Prostate gland (tissue), 2 donors: Measurements from ENCODE around the gene PRKAG2. TPM values are rescaled to one million over a fixed set of nuclear protein-coding genes. Genes with fewer than 3 reads are reported as not detected.

ENCODE experiments used
- DNase-seq: peaks from one replicate; pipeline ENCODE4 v3.0.0-alpha.2; 2019; ENCODE audit warnings: low spot score
- H3K27ac ChIP-seq, 2 donors: fragments of 200-600 bp; sonication (generic); 2 replicates each; pipeline ENCODE4 v1.5.1; 2017 to 2019
- H3K27me3 ChIP-seq: fragments of 200-600 bp; sonication (generic); replicated peaks from 2 replicates; pipeline ENCODE4 v1.5.1; 2019; ENCODE audit not compliant: insufficient read depth
- H3K36me3 ChIP-seq, 2 donors: fragments of 200-600 bp; sonication (generic); 1 replicate in 1 of 2; 2 replicates in 1 of 2; pipeline versions ENCODE4 v1.5.1 to v1.8.1; 2017 to 2019
- H3K4me1 ChIP-seq: fragments of 200-600 bp; sonication (generic); replicated peaks from 2 replicates; pipeline ENCODE4 v1.5.1; 2019
- H3K4me3 ChIP-seq, 2 donors: fragments of 200-600 bp; sonication (generic); 2 replicates each; pipeline ENCODE4 v1.5.1; 2017 to 2019
- H3K9me3 ChIP-seq: fragments of 200-600 bp; sonication (generic); 2 replicates; pipeline ENCODE4 v1.5.1; 2017
- CTCF ChIP-seq, 4 experiments: fragments of 200-600 bp in 2 of 4; fragments of 450-650 bp in 2 of 4; sonication (generic) in 2 of 4; IDR thresholded peaks; 1 replicate in 3 of 4; 2 replicates in 1 of 4; pipeline ENCODE4 v1.5.1; 2016 to 2019; ENCODE audit warnings: antibody characterized with exemption in 4 of 4, mild to moderate bottlenecking in 2 of 4, moderate library complexity in 2 of 4
- POLR2A ChIP-seq: fragments of 450-650 bp; IDR thresholded peaks from one replicate; pipeline ENCODE4 v1.6.1; 2016; ENCODE audit warnings: antibody characterized with exemption, mild to moderate bottlenecking
- POLR2AphosphoS5 ChIP-seq: sonication (generic); formaldehyde crosslinking; IDR thresholded peaks from one replicate; pipeline ENCODE4 v1.6.1; 2017; ENCODE audit warnings: antibody characterized with exemption
- WGBS: methylation state at CpG from one replicate; pipeline ENCODE4 v1.1.5; 2018; 5-methylcytosine and 5-hydroxymethylcytosine counted together
- intact Hi-C: fragments of 100-400 bp; cut with DNase I; formaldehyde crosslinking; loops from one replicate; pipeline ENCODE4 v1.14.2; 2022
- total RNA-seq, 2 donors: library from RNA; depleted of rRNA; stranded (reverse); fragments of >200 nt; gene quantifications; one replicate each; pipeline ENCODE4 v1.1.0, GENCODE V29; 2016

The PRKAG2 gene
- total RNA-seq, 2 donors from 2014 or later, result 31.6 to 38.1 TPM

DNA sequence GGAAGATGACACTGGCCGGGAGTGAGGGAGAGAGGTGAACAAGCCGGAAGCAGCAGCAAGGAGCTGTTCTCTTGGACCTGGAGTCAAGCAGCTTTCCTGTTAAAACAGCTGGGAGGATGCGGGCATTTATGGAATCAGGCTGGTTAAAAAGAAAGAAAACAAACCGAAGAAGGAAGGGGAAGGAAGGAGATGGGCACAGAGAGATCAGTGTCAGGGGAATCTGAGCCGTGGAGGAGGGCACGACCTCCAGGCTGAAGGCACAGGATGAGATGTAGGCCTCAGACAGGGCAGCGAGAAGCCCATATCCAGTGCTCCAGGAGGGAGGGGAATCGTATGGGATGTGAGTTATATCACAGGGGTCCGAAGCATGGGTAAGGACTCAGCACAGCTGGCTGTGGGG is 251.3 kb downstream of the PRKAG2 start:
- no peak overlapping the region for H3K27ac ChIP-seq
- TF ChIP-seq CTCF (IDR thresholded peaks at IDR 0.05) (no peak), POLR2AphosphoS5 (no peak), POLR2A (no peak)
- no peaks in the 10 kb centered on the region for H3K9me3 ChIP-seq
- H3K27me3 ChIP-seq, result no peaks in the 10 kb centered on the region
- no peaks in the 10 kb centered on the region for H3K4me1 ChIP-seq
- whole genome bisulfite sequencing, result 80% methylated on average over 9 of the region's 9 CpGs
- H3K36me3 ChIP-seq, result no peaks in the 10 kb centered on the region
- intact Hi-C loops, result loop anchor here (5.0 to 10.0 kb wide), 5 partner anchors 58 to 249 kb away; partner anchors contain the start of gene PRKAG2
- no peak for DNase-seq
- no peak overlapping the region for H3K4me3 ChIP-seq

DNA sequence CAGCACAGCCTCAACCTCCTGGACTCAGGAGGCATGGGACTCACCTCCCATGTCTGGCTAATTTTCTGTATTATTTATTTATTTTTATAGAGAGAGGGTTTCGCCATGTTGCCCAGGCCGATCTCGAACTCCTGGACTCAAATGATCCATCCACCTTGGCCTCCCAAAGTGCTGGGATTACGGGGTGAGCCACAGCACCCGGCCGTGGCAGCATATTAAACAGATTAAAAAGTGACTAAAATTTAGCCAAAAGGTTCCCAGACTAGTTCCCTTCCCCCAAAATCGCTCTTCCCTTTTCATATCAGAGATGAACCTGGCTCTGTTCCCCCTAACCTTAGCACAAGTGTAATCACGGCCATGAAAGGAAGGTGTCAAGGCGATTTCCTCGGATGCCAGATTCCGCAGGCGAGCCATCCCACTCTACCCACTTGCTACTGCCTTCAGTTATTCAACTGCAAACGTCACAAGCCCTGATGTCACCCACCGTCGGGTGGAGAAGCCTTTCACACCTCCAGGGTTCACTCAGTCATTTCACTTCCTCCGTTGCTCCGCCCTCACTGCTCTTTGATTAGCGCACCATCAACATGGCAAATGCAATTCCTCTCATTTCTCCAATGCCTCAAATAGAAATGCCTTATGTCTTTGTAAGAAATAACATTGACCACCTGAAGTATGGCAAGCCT is 252.5 kb downstream of the PRKAG2 start:
- Histone ChIP-seq H3K36me3 (no peaks in the 10 kb centered on the region), H3K4me1 (no peaks in the 10 kb centered on the region), H3K27ac (no peak overlapping the region), H3K27me3 (no peaks in the 10 kb centered on the region), H3K4me3 (no peak overlapping the region), H3K9me3 (no peaks in the 10 kb centered on the region)
- 89% methylated on average over 18 of the region's 18 CpGs for WGBS
- DNase-seq, result no peak
- intact Hi-C loops, result loop anchor here (10.0 kb wide), 2 partner anchors 160 to 250 kb away; partner anchors contain the start of gene PRKAG2
- no peak for TF ChIP-seq CTCF (IDR thresholded peaks at IDR 0.05)
- no peak for TF ChIP-seq POLR2A
- no peak for TF ChIP-seq POLR2AphosphoS5

DNA sequence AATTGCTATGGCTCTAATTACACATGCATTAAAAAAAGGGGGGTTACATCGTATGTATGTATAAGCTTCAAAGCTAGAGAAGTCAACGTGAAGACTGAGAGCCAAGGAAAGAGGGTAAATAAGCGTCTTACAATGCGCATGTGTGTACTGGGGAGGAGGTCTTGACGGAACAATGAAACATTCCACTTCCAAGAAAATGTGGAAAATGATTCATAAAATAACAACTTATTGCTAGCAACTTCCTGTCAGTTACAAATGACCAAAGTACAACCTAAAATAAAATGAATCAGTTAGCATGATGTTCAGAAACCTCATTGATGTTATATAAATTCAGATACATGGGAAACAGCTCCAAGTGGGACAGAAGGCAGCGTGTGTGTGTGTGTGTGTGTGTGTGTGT is 253.1 kb downstream of the PRKAG2 start:
- TF ChIP-seq POLR2AphosphoS5 (no peak), POLR2A (no peak), CTCF (IDR thresholded peaks at IDR 0.05) (no peak)
- Histone ChIP-seq H3K9me3 (no peaks in the 10 kb centered on the region), H3K36me3 (no peaks in the 10 kb centered on the region), H3K27me3 (no peaks in the 10 kb centered on the region), H3K4me1 (no peaks in the 10 kb centered on the region), H3K4me3 (no peak overlapping the region), H3K27ac (no peak overlapping the region)
- intact Hi-C loops, result loop anchor here (10.0 kb wide), 2 partner anchors 159 to 251 kb away; partner anchors contain the start of gene PRKAG2
- WGBS, result 81% methylated on average over 6 of the region's 6 CpGs
- DNase-seq, result no peak

GRCh38 chr7:151621961-151622360 is 255.0 kb downstream of the PRKAG2 start:
- Histone ChIP-seq H3K36me3 (no peaks in the 10 kb centered on the region), H3K9me3 (no peaks in the 10 kb centered on the region), H3K27me3 (no peaks in the 10 kb centered on the region), H3K4me1 (no peaks in the 10 kb centered on the region), H3K4me3 (no peak overlapping the region), H3K27ac (no peak overlapping the region)
- TF ChIP-seq POLR2A, result no peak
- no peak for TF ChIP-seq CTCF (IDR thresholded peaks at IDR 0.05)
- no peak for TF ChIP-seq POLR2AphosphoS5
- WGBS, result 85% methylated on average over 5 of the region's 5 CpGs
- no peak for DNase-seq
- intact Hi-C loops, result loop anchor here (10.0 kb wide), 2 partner anchors 157 to 253 kb away; partner anchors contain the start of gene PRKAG2
